HS-27A (cell line): ENCODE data around the gene TPST1.
A peak's percentile ranks its signal among the peaks of the same experiment; 100 is the strongest.
"Not testable (repeated sequence)": the region's sequence is repeated elsewhere in the genome, so short reads cannot be mapped to it uniquely, and the experiment has no call there.

Experiments used
- DNase-seq: peaks from one replicate; pipeline ENCODE4 v3.0.0-alpha.2; 2012; ENCODE audit warnings: low read depth, missing footprints

TPST1 gene

GRCh38 chr7:66283003-66283920 lies 78.1 kb downstream of the TPST1 start:
- peak; percentile 58 for DNase-seq

GRCh38 chr7:66296001-66296521 lies 90.9 kb downstream of the TPST1 start:
- DNase-seq, result no peak

GRCh38 chr7:66296557-66296956 lies 91.4 kb downstream of the TPST1 start:
- DNase-seq, result no peak

- DNase-seq, result no peak
These were observed 92.4 kb downstream of the TPST1 start for GRCh38 chr7:66297579-66297978.

- no peak for DNase-seq
These were observed 96.1 kb downstream of the TPST1 start for GRCh38 chr7:66301249-66301648.

GRCh38 chr7:66301737-66302136 lies 96.6 kb downstream of the TPST1 start:
- no peak for DNase-seq

- DNase-seq, result no peak
These were observed 98.5 kb downstream of the TPST1 start for GRCh38 chr7:66303454-66304155.

- DNase-seq, result no peak
These were observed 99.4 kb downstream of the TPST1 start for GRCh38 chr7:66304536-66304935.

- DNase-seq, result no peak
These were observed 101.1 kb downstream of the TPST1 start for GRCh38 chr7:66306243-66306642.

GRCh38 chr7:66307591-66308215 lies 102.6 kb downstream of the TPST1 start:
- DNase-seq, result no peak

- no peak for DNase-seq
These were observed 103.3 kb downstream of the TPST1 start for GRCh38 chr7:66308411-66308810.

- no peak for DNase-seq
These were observed 105.5 kb downstream of the TPST1 start for GRCh38 chr7:66310620-66311019.

GRCh38 chr7:66313886-66314568 lies 108.9 kb downstream of the TPST1 start:
- DNase-seq, result no peak

GRCh38 chr7:66315192-66315591 lies 110.1 kb downstream of the TPST1 start:
- no peak for DNase-seq

- DNase-seq, result no peak
These were observed 114.4 kb downstream of the TPST1 start for GRCh38 chr7:66319407-66319979.

- no peak for DNase-seq
These were observed 116.1 kb downstream of the TPST1 start for GRCh38 chr7:66321283-66321682.

GRCh38 chr7:66323114-66323796 lies 118.1 kb downstream of the TPST1 start:
- DNase-seq, result no peak

GRCh38 chr7:66324985-66325384 lies 119.9 kb downstream of the TPST1 start:
- DNase-seq, result not testable (repeated sequence)

- DNase-seq, result peak; percentile 52
These were observed 121.5 kb downstream of the TPST1 start for GRCh38 chr7:66326501-66327215.

GRCh38 chr7:66330961-66331360 lies 125.8 kb downstream of the TPST1 start:
- no peak for DNase-seq
